ENCODE data around the gene TTLL12.
"Not testable (repeated sequence)": the region's sequence is repeated elsewhere in the genome, so short reads cannot be mapped to it uniquely, and the experiment has no call there.

The TTLL12 gene

DNA sequence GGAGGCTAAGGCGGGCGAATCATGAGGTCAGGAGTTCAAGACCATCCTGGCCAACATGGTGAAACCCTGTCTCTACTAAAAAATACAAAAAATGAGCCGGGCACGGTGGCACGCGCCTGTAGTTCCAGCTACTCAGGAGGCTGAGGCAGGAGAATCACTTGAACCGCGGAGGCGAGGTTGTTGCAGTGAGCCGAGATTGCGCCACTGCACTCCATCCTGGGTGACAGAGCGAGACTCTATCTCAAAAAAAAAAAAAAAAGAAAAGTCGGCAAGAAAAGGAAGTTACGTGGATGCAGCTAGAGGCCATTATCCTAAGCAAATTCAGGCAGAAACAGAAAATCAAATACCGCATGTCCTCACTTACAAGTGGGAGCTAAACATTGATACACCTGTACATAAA, 40.6 kb downstream of the TTLL12 start:
- not testable (repeated sequence) for H3K4me3 Mint-ChIP-seq, H3K27me3 Mint-ChIP-seq, H3K9me3 Mint-ChIP-seq, ATAC-seq, DNase-seq
- Mint-ChIP-seq H3K4me1 (peaks cover 56% of the 10 kb centered on the region), H3K27ac (peak overlapping the region in 1 of 2 donors; percentile 48)

DNA sequence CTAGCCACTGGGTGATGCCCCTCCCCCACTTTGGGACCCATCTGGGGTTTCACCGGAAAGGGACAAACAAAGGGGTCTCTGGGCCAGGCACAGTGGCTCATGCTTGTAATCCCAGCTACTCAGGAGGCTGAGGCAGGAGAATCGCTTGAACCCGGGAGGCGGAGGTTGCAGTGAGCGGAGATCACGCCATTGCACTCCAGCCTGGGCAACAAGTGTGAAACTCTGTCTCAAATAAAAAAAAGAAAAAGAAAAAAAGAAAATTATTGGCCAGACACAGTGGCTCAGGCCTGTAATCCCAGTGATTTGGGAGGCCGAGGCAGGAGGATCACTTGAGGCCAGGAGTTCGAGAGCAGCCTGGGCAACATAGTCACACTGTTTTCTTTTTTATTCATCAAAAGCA, 41.6 kb downstream of the TTLL12 start:
- not testable (repeated sequence) for H3K4me3 Mint-ChIP-seq, H3K9me3 Mint-ChIP-seq, ATAC-seq, DNase-seq, H3K27me3 Mint-ChIP-seq, H3K27ac Mint-ChIP-seq
- H3K4me1 Mint-ChIP-seq = peaks cover 54% of the 10 kb centered on the region

DNA sequence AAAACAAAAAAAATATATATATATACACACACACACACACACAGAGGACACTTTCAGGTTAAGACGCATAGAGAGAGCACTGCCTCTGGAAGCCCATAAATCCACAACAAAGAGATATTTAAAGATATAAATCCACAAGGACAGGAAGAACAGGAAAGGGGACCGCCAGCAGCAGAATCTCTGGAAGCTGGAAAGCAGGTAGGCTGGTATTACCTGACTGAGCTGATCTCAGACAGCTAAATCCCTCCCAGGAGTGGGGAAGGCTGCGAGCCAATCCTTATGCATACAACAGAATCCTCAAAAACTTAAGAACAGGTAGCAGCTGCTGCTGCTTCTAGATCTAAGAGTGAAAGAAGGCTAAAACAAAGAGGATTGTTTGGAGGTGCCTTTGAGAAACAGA, 42.0 kb downstream of the TTLL12 start:
- DNase-seq (no peak), ATAC-seq (no peak)
- no peak overlapping the region for H3K27ac Mint-ChIP-seq
- no peaks in the 10 kb centered on the region for H3K9me3 Mint-ChIP-seq
- no peak overlapping the region for H3K4me3 Mint-ChIP-seq
- H3K27me3 Mint-ChIP-seq = no peaks in the 10 kb centered on the region
- peaks cover 54% of the 10 kb centered on the region for H3K4me1 Mint-ChIP-seq

DNA sequence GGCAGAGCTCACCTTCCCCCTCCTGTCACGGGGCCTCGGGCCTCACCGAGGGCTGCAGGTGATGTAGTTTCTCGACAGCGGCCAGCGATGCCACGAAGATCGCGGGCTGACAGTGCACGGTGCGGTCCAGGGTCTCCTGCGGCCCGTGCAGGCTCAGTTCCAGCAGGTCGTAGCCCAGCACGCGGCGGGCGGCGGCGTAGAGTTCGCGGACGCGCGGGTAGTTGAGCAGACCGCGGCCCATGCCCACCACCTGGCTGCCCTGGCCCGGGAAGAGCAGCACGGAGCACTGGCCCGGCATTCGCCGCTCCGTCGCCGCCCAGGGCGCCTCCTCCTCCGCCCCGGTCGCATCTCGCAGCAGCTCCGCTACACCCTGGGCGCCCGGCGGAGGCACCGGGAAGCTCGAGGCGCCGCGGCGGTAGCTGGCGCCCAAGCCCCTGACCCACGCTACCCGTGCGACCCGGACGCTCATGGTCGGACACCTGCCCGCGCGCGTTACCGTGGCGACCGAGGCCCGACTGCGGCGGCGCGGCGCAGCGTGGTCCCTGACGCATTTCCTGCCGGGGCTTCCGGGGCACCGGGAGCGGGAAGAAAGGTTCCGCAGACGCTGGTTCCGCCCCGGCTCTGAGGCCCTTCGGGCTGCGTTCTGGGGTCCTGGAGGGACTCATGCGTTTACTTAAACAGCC, 43.9 kb downstream of the TTLL12 start, which contains the start of gene MCAT:
Gene MCAT (minus strand): TSS at position 519 of the 683 bp plus-strand sequence. CDS start 50 bp downstream, at position 469.
- Mint-ChIP-seq H3K9me3 (no peaks in the 10 kb centered on the region), H3K27me3 (no peaks in the 10 kb centered on the region), H3K4me1 (peaks cover 55% of the 10 kb centered on the region), H3K4me3 (peak within 1 kb of the TSS; percentile 90 to 95), H3K27ac (peak within 1 kb of the TSS; percentile 89 to 95)
- DNase-seq (peak; percentile 74 to 84), ATAC-seq (peak; percentile 95)

DNA sequence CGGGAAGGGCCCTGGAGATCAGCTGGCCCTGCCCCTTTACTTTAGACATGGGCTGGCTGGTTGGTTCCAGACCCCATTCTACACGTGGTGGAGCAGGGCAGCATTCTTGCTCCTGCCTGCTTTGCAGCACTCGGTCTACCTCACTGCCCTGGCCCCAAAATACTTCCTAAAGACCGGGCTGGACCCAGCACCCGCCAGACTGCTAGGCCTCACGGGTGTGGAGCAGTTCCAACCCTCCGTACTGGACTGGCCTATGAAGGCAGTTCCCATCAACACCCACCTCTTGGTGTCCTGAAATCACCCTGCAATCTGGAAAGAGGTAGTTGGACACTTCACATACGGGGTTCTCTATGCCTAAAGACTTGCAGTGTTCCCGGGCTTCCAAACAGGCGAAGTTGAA, 50.1 kb downstream of the TTLL12 start:
- Mint-ChIP-seq H3K27ac (peak overlapping the region in 1 of 2 donors; percentile 6), H3K27me3 (no peaks in the 10 kb centered on the region), H3K9me3 (no peaks in the 10 kb centered on the region), H3K4me3 (no peak overlapping the region), H3K4me1 (peaks cover 25% of the 10 kb centered on the region)
- DNase-seq = no peak
- no peak for ATAC-seq

DNA sequence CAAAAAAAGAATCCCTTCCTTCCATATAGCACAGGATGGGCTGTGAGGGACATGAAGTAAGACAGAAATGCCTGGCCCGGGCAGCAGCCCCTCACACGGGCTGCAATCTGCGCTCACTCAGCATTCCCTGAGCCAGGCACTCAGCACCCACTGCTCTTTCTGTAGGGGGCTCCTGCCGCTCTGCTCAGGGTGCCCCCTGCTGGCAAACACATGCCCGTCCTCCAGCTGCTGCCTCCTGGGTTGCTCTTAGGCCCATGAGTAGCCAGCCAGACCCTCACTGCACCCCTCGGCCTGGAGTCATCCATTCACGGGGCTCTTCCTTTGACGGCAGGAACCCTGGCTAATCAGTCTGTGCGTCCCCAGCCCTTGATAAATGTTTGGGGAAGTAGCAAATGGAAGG, 50.7 kb downstream of the TTLL12 start:
- Mint-ChIP-seq H3K27ac (peak overlapping the region in 1 of 2 donors; percentile 6), H3K27me3 (no peaks in the 10 kb centered on the region), H3K9me3 (no peaks in the 10 kb centered on the region)

DNA sequence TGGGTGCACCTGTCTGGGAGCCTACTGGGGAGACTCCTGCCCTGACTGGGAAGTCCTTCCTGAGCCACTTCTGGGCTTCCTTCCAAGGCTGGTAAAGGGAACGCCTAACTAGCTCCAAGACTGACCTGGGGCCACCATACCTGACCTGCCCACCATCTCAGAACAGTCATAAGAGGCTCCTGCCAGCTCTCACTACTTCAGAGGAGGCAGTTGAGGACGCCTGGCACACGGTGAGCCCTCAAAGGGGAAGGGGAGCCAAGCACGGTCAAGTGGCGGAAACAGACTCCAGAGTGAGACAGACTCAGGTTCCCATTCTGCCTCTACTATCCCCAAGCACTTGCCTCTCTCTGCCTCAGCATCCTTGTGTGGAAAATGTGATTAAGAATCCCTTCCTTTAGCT, 51.4 kb downstream of the TTLL12 start:
- Mint-ChIP-seq H3K9me3 (no peaks in the 10 kb centered on the region), H3K27ac (peak overlapping the region in 1 of 2 donors; percentile 27), H3K4me1 (peaks cover 13% of the 10 kb centered on the region), H3K27me3 (no peaks in the 10 kb centered on the region), H3K4me3 (no peak overlapping the region)
- ATAC-seq (no peak), DNase-seq (no peak)

More for the DNA sequence above, 50.7 kb downstream of the TTLL12 start:
- peaks cover 19% of the 10 kb centered on the region for H3K4me1 Mint-ChIP-seq
- DNase-seq = peak; percentile 27 to 40
- no peak overlapping the region for H3K4me3 Mint-ChIP-seq
- ATAC-seq = peak; percentile 67

DNA sequence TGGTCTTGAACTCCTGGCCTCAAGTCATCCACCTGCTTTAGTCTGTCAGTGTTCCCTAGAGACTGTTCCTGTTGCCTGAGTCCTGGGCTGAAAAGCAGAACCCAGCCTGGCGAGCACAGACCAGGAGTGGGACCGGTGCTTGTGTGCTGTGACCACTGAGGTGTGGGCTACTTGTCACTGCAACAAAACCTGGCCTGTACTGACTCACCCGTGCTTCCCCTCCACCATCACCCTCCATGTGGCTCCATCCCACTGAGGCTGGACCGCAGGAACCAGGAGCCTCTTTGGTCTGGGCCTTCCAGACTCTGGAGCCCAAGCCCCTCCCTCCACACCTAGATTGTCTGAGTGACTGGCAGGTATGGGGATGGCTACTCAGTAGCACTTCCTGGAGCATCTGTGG, 52.4 kb downstream of the TTLL12 start:
- no peak overlapping the region for H3K27ac Mint-ChIP-seq
- no peaks in the 10 kb centered on the region for H3K9me3 Mint-ChIP-seq
- ATAC-seq = no peak

DNA sequence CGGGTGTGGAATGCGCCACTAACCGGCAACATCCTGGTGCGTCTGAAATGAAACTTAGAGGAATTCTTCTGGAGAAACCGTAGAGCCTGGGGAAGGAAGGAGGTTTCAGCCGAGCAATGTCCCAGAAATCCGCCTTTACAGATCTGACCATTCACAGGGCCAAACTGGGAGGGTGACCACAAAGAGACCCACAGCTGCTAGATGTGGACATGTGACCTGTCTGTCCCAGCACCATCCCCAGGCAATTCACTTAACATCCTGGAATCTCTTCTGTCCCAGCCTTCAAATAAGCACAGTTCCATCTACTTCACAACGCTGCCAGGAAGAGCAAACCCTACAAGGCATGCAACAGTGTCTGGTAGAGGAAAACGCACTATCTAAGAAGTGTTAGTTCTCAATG, 53.5 kb downstream of the TTLL12 start:
- Mint-ChIP-seq H3K4me1 (peaks cover 12% of the 10 kb centered on the region), H3K27ac (no peak overlapping the region), H3K9me3 (no peaks in the 10 kb centered on the region), H3K4me3 (no peak overlapping the region), H3K27me3 (no peaks in the 10 kb centered on the region)
- ATAC-seq = no peak
- DNase-seq = no peak

More for the DNA sequence above, 52.4 kb downstream of the TTLL12 start:
- peaks cover 9% of the 10 kb centered on the region for H3K4me1 Mint-ChIP-seq
- no peak for DNase-seq
- H3K4me3 Mint-ChIP-seq = no peak overlapping the region
- H3K27me3 Mint-ChIP-seq = no peaks in the 10 kb centered on the region

DNA sequence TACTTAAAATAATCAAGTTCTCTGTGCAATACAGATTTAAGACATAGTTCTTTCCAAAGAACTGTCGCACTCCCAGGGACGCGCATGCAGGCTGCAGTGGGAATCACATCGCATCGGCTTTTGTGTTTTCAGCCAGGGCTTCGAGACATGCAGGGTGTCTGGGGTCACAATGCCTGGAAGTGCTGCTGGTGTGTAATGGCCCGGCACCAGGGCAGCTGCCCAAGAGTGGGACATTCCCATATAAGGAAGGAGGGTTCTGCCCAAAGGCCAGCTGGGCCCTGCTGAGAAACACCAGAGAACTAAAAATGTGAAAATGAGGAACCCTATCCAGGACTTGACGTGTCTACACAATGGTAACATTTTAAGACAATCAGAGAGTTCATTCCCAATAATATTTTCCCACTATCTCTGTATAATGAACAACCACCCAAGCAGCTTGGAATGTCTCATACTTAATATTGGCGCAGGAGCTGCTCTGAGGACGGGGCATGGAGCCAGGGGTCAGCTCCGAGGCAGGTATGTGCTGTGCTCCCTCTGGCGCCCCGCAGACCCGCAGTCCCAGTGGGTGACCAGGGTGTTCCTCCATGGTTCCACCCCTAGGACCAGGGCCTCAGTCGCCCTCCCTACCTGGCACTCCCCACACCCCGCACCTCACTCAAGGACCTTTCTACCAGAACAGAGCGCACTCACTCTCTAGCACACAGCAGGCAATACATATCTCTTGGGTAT, 55.0 kb downstream of the TTLL12 start:
- Mint-ChIP-seq H3K27ac (no peak overlapping the region), H3K9me3 (no peaks in the 10 kb centered on the region), H3K4me1 (peaks cover 25% of the 10 kb centered on the region), H3K4me3 (no peak overlapping the region), H3K27me3 (no peaks in the 10 kb centered on the region)
- DNase-seq (no peak), ATAC-seq (no peak)

DNA sequence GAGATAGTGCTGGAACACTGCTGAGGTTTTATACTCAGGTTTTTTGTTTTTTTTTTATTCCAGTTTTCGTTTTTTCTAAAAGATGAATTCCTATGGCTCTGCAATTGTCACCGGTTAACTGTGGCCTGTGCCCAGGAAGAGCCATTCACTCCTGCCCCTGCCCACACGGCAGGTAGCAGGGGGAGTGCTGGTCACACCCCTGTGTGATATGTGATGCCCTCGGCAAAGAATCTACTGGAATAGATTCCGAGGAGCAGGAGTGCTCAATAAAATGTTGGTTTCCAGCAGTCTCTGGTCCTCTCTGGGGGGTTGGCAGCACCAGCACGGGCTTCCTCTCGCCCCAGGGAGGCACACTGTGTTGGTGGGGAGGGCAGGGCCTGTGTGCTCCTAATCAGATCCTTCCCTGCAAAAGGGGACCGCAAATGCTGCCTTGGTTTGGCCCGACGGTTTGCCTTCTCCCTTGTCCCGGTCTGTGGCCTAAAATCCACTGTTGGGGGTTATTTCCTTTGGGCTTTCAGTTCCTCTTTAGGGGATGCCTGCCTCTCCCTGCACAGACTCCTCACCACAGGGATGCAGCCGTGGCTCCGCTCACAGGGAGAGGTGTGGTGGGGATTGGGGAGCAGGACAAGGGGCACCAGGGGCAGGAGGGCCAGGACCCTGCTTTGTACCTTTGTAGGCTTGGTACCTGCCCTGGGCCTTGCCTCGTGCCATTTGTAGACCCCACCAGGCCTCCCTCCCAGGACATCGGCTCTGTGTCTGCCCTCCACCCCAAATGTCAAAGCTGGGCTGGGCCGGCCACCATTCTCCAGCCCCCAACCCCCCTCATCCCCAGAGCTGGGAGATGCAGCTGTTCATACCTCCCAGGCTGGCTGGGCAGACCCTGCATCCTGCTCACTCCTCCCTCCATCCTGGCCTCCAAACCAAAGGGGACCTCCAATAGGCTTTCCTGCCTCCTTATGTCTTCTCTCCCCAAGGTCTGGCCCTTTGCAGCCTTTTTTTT, 57.2 kb downstream of the TTLL12 start:
- Mint-ChIP-seq H3K4me1 (peaks cover 31% of the 10 kb centered on the region), H3K27me3 (no peaks in the 10 kb centered on the region), H3K4me3 (no peak overlapping the region), H3K27ac (peak overlapping the region in 1 of 2 donors; percentile 42), H3K9me3 (no peaks in the 10 kb centered on the region)
- no peak for DNase-seq
- ATAC-seq = no peak

DNA sequence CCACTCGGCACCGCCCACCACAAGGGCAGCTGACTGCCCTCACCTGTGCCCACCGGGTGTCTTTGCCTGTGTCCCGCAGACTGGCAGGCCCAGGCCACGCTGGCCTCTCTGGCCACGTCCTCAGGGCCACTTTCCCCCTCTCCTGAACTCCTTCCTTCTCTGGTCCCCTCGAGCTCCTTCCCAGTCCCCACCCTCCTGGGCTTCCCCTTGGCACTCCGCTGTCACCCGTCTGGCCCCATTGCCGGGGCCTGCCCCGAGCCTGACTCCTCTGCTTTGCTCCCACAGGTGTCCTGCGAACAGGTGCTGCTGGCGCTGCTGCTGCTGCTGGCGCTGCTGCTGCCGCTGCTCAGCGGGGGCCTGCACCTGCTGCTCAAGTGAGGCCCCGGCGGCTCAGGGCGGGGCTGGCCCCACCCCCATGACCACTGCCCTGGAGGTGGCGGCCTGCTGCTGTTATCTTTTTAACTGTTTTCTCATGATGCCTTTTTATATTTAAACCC, 58.0 kb downstream of the TTLL12 start:
- Mint-ChIP-seq H3K9me3 (no peaks in the 10 kb centered on the region), H3K27ac (peak overlapping the region in 1 of 2 donors; percentile 53)
- peak; percentile 27 for ATAC-seq

DNA sequence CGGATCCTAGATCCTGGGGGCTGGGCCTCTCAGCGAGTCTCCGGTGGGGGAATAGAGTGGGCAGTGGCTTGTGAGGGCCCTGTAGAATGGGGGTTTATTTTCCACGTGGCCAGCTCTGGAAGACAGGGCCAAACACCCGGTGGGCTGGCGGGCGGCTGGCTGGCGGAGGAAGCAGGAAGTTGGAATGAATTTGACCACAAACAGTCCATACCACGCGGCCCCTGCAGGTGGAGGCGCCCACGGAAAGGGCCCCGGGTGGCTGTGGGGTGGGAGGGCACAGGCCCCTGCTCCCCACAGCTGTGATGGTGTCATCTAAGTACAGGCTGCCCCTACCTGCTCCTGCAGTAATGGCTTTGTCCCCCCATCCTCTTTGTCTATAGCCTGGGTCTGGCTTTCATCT, 58.8 kb downstream of the TTLL12 start:
- no peaks in the 10 kb centered on the region for H3K9me3 Mint-ChIP-seq
- no peak for DNase-seq
- peaks cover 31% of the 10 kb centered on the region for H3K4me1 Mint-ChIP-seq
- H3K27me3 Mint-ChIP-seq = no peaks in the 10 kb centered on the region
- H3K4me3 Mint-ChIP-seq = no peak overlapping the region
- no peak overlapping the region for H3K27ac Mint-ChIP-seq
- ATAC-seq = peak; percentile 27

More for the DNA sequence above, 58.0 kb downstream of the TTLL12 start:
- Mint-ChIP-seq H3K27me3 (no peaks in the 10 kb centered on the region), H3K4me3 (no peak overlapping the region), H3K4me1 (peaks cover 31% of the 10 kb centered on the region)
- no peak for DNase-seq

DNA sequence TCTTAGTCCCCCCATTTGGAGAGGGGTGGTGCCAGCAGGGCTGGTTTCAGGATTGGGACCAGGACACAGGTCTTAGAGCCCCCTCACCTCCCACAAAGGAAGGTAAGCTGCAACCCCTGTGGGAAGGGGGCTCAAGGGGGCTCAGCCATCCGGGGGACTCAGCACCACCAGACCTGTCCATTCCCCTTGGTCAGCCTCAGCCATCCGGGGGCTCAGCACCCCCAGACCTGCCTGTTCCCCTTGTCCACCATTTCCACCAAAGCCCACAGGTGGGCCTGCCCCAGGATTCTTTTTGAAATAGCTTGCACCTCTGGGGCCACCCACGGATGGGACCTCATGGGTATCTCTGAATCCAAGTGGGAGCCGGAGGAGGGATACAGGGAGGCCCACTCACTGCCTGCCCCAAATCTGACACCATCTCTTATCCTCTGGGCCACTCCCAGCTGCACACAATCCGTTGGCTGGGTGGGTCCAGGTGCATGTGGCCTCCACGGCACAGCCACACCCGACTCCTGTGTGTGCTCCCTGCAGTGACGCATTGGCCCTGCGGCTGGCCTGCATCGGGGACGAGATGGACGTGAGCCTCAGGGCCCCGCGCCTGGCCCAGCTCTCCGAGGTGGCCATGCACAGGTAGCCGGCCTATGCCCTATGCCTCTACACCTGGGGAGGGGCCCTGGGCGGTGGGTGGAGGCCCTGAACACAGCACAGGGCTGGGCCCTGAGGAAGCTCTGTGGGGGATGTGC, 59.6 kb downstream of the TTLL12 start:
- Mint-ChIP-seq H3K9me3 (no peaks in the 10 kb centered on the region), H3K4me1 (peaks cover 31% of the 10 kb centered on the region), H3K27me3 (no peaks in the 10 kb centered on the region), H3K4me3 (no peak overlapping the region), H3K27ac (no peak overlapping the region)
- no peak for DNase-seq
- ATAC-seq = peak; percentile 38

All from stimulated activated naive CD8-positive, alpha-beta T cell treated with anti-CD3 and anti-CD28 coated beads, Interleukin-15, amount 100 ng/mL, for 72 hours (primary cell).